Brain microvascular endothelial cell (primary cell): ENCODE results near the gene HS3ST2.

Experiments
- DNase-seq: peaks from one replicate; pipeline ENCODE4 v3.0.0-alpha.2; 2020
- H3K27ac ChIP-seq: fragments of 250-450 bp; sonication (Bioruptor Pico); 2 replicates; pipeline ENCODE4 v1.5.1; 2020; ENCODE audit warnings: mild to moderate bottlenecking, moderate library complexity
- H3K27me3 ChIP-seq: fragments of 250-450 bp; sonication (Bioruptor Pico); replicated peaks from 2 replicates; pipeline ENCODE4 v1.5.1; 2020; ENCODE audit warnings: mild to moderate bottlenecking
- H3K36me3 ChIP-seq: fragments of 250-450 bp; sonication (Bioruptor Pico); replicated peaks from 2 replicates; pipeline ENCODE4 v1.5.1; 2020; ENCODE audit warnings: mild to moderate bottlenecking
- H3K4me3 ChIP-seq: 2 replicates; pipeline ENCODE4 v1.5.1; 2011; ENCODE audit warnings: low read depth, mild to moderate bottlenecking, control low read depth, low read length, moderate library complexity
- in situ Hi-C: cut with HindIII; loops from 2 replicates; pipeline ENCODE4 v1.10.0; 2017; ENCODE audit warnings: low sequenced_read_pairs, low pct_ligation_motif_present
- TF ChIP-seq, protein P1 (sequence below): IDR thresholded peaks from 2 replicates; pipeline ENCODE4 v1.5.1; 2011; ENCODE audit warnings: low read depth, mild to moderate bottlenecking, moderate library complexity, low read length, control low read depth, inconsistent platforms; ENCODE audit errors: missing control alignments

Gene HS3ST2

GRCh38 chr16:22813948-22814710 lies at the start of gene HS3ST2:
Gene HS3ST2, plus strand, starts transcription at chr16:22814162. Its CDS starts 449 bp downstream, at chr16:22814611.
- in situ Hi-C loops = no loop called here
- Histone ChIP-seq H3K36me3 (no peaks in the 10 kb centered on the region), H3K27me3 (peaks cover 24% of the 10 kb centered on the region), H3K4me3 (no peak within 1 kb of the TSS), H3K27ac (no peak within 1 kb of the TSS)
- TF ChIP-seq, protein P1, sequence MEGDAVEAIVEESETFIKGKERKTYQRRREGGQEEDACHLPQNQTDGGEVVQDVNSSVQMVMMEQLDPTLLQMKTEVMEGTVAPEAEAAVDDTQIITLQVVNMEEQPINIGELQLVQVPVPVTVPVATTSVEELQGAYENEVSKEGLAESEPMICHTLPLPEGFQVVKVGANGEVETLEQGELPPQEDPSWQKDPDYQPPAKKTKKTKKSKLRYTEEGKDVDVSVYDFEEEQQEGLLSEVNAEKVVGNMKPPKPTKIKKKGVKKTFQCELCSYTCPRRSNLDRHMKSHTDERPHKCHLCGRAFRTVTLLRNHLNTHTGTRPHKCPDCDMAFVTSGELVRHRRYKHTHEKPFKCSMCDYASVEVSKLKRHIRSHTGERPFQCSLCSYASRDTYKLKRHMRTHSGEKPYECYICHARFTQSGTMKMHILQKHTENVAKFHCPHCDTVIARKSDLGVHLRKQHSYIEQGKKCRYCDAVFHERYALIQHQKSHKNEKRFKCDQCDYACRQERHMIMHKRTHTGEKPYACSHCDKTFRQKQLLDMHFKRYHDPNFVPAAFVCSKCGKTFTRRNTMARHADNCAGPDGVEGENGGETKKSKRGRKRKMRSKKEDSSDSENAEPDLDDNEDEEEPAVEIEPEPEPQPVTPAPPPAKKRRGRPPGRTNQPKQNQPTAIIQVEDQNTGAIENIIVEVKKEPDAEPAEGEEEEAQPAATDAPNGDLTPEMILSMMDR = no peak
- DNase-seq = no peak

DNA sequence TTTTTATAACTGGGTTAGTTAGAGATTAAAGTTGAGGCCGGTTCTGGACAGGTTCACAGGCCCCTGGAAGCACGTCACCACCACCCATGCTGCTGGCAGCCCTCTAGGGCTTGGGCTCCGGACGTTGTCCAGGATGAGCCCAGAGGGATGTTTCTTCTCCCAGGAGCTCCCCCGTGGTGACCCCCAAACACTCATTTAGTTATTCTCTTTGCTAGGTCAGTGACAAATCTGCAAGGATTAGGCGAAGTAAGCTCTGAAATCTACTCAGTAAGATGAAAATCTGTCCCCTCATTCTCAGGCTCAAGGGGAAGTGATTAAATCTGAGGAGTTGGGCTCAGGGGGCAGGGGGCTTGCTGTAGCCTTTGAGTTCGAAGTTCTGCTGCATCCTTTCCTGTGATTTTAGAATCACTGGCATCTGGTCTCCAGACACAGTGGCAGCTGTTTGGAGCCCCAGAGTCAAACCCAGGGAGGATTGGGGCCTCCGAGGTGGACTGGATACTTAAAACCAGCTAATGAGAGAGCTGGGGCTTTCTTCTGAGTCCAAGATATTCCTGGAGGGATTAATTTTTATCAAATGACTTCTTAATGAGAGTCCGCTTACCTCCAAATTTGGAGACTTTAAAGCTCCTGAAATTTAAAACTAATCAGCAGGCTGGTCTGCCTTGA lies 49.2 kb upstream of the HS3ST2 start:
- no peak for DNase-seq
- no peak overlapping the region for H3K27ac ChIP-seq
- TF ChIP-seq, protein P1 = no peak
- in situ Hi-C loops = no loop called here
- H3K27me3 ChIP-seq = no peaks in the 10 kb centered on the region
- H3K36me3 ChIP-seq = no peaks in the 10 kb centered on the region
- H3K4me3 ChIP-seq = no peak overlapping the region

DNA sequence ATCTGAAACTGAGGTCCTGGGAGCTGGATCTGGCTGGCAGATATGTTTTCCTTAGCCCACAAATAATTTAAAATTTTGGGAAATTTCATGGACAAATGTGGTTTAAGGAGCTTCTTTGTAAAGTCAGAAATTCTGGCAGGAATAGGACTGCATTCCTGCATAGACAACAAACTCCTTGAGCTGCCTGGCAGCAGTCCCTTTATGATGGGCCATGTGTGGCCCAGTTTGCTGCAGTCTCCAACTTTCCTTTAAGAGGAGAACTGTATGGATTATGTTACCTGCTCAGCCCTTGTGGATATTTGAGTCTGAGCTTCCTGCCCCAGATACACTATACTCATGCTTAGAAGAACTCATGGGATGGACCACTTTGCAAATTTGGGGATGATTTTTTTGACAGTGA lies 48.5 kb upstream of the HS3ST2 start:
- Histone ChIP-seq H3K27ac (no peak overlapping the region), H3K4me3 (no peak overlapping the region), H3K27me3 (no peaks in the 10 kb centered on the region), H3K36me3 (no peaks in the 10 kb centered on the region)
- TF ChIP-seq, protein P1 = no peak
- no peak for DNase-seq
- in situ Hi-C loops = no loop called here

- Histone ChIP-seq H3K36me3 (no peaks in the 10 kb centered on the region), H3K27me3 (no peaks in the 10 kb centered on the region), H3K27ac (no peak overlapping the region), H3K4me3 (no peak overlapping the region)
- in situ Hi-C loops = no loop called here
- TF ChIP-seq, protein P1 = no peak
- no peak for DNase-seq
These were observed 43.1 kb upstream of the HS3ST2 start for GRCh38 chr16:22770866-22771265.

- Histone ChIP-seq H3K4me3 (no peak overlapping the region), H3K27me3 (no peaks in the 10 kb centered on the region), H3K27ac (no peak overlapping the region), H3K36me3 (no peaks in the 10 kb centered on the region)
- TF ChIP-seq, protein P1 = no peak
- DNase-seq = no peak
- in situ Hi-C loops = no loop called here
These were observed 42.4 kb upstream of the HS3ST2 start for GRCh38 chr16:22771551-22771950.
